ENCODE measurements around the gene PIGO.

Gene PIGO

DNA sequence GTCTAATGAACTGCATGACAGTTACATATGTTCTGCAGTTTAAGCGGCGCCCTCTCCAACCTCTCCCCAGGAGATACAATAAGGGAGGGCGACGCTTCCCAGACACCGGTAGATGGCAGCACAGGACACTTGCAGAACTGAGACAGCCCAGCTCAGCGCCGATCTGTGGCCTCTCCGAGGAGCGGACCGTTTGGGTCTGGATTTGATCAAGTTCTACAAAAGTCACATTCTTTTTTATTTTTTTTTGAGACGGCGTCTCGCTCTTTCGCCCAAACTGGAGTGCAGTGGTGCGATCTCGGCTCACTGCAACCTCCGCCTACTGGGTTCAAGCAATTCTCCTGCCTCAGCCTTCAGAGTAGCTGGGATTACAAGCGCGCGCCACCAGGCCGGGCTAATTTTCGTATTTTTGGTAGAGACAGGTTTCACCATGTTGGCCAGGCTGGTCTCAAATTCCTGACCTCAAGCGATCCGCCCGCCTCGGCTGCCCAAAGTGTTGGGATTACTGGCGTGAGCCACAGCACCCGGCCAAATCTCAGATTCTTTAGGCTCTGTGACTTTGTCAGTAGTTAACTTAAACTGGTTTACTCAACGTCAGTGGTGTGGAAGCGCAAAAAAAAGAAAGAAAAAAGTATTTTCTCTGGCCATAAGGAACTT lies 20.6 kb upstream of the PIGO start:
- DNase-seq (ENCODE audit: low read depth in 2 of 2): peak; percentile 96
- peak overlapping the region; percentile 73 to 76 for H3K4me3 ChIP-seq (replicated peaks in 1 of 2; ENCODE audit: low read depth in 2 of 2, low read length in 2 of 2)
- TF ChIP-seq, protein P1, sequence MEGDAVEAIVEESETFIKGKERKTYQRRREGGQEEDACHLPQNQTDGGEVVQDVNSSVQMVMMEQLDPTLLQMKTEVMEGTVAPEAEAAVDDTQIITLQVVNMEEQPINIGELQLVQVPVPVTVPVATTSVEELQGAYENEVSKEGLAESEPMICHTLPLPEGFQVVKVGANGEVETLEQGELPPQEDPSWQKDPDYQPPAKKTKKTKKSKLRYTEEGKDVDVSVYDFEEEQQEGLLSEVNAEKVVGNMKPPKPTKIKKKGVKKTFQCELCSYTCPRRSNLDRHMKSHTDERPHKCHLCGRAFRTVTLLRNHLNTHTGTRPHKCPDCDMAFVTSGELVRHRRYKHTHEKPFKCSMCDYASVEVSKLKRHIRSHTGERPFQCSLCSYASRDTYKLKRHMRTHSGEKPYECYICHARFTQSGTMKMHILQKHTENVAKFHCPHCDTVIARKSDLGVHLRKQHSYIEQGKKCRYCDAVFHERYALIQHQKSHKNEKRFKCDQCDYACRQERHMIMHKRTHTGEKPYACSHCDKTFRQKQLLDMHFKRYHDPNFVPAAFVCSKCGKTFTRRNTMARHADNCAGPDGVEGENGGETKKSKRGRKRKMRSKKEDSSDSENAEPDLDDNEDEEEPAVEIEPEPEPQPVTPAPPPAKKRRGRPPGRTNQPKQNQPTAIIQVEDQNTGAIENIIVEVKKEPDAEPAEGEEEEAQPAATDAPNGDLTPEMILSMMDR (IDR thresholded peaks at IDR 0.05; ENCODE audit: low read depth, low read length): peak; percentile 99

- DNase-seq (ENCODE audit: low read depth in 2 of 2): no peak
- TF ChIP-seq, protein P1 (IDR thresholded peaks at IDR 0.05; ENCODE audit: low read depth, low read length): no peak
Observed at GRCh38 chr9:35116539-35116897, 20.1 kb upstream of the PIGO start.

DNA sequence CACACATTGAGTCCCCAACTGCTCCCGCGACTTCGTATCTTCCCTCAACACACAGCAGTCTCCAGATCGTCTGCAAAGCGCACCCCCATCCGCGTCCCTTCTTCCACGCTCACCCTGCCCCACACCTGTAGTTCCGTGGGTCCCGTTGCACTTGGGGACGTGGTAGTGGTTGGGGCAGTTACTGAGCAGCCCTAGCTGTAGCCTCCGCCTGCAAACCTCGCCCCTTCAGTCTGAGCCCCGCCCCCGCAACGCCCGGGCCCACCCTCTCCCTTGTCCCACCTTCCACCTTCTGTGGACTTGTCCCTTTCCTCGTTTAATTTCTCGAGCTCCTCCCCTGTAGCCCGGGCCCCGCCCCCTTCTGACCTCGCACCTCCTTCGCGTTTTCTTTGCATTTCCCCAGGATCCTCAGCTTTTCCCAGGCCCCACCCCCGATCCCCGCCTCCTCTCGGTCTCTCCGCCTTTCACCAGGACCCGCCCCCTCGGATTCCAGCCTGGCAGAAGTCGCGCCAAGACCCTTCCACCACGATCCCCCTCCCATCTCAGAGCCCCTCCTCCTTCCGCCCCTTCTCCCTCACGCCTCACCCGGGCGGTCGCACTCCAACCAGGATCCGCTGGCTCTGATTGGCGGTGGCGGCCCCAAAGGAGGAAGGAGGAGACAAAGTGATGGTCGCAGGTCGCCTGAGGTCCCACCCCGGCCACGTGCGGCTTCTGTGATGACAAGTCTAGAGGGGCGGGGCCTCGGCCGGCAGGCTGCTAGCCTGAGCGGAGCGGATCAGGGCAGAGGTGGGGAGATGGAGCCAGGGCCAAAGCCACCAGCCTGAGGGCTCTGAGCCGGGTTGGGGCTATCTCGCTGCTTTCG lies 19.5 kb upstream of the PIGO start, which contains the start of gene ATOSB:
Gene ATOSB (minus strand): TSS at position 183 of the 859 bp plus-strand sequence. CDS start 7,588 bp downstream, outside the sequence.
- peak within 1 kb of the TSS; percentile 73 to 76 for H3K4me3 ChIP-seq (replicated peaks in 1 of 2; ENCODE audit: low read depth in 2 of 2, low read length in 2 of 2)
- DNase-seq (ENCODE audit: low read depth in 2 of 2): peak; percentile 98 to 99
- TF ChIP-seq, protein P1 (IDR thresholded peaks at IDR 0.05; ENCODE audit: low read depth, low read length): no peak

More at GRCh38 chr9:35116539-35116897, 20.1 kb upstream of the PIGO start:
- H3K4me3 ChIP-seq (replicated peaks in 1 of 2; ENCODE audit: low read depth in 2 of 2, low read length in 2 of 2): peak overlapping the region; percentile 73 to 76

DNA sequence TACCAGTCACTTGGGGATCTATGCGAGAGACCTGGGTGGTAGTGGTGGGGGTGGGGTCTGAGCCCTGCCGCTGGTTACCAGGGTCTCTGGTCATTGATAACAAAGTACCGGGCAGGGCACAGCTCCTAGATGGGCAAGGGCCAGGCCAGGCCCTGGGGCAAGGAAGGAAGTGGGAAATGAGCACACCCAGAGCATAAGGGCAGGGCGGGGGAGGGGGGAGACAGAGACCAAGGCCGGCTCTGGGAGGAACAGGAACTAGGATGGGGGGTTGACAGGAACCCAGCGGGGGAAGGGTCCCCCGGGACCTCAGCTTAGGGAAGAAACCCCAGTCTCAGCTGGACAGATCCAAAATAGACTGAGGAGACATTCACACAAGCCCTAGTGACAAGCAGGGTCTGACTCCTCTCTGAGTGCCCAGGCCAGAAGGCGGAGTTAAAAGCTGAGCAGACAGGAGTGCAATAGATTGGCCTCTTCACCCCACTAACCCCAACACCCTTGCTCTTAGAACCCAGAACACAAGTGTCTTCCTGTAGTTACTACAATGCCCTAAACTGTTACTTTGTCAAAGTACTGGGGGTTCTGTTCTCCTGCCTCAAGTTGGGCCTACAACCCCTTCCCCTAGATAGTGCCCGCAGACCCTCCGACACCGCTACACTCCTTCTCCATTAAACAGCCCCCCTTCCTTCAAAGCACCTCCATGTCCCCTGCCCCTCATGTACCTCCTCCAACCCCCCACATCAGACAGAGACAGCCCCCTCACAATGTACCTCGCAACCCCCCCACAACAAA lies 18.6 kb upstream of the PIGO start:
- TF ChIP-seq, protein P1 (IDR thresholded peaks at IDR 0.05; ENCODE audit: low read depth, low read length): no peak
- H3K4me3 ChIP-seq (replicated peaks in 1 of 2; ENCODE audit: low read depth in 2 of 2, low read length in 2 of 2): peak overlapping the region; percentile 73 to 76
- DNase-seq (ENCODE audit: low read depth in 2 of 2): peak; percentile 52 to 67

GRCh38 chr9:35114113-35114839 lies 17.9 kb upstream of the PIGO start:
- DNase-seq (ENCODE audit: low read depth in 2 of 2): peak; percentile 98
- peak overlapping the region; percentile 73 to 76 for H3K4me3 ChIP-seq (replicated peaks in 1 of 2; ENCODE audit: low read depth in 2 of 2, low read length in 2 of 2)
- TF ChIP-seq, protein P1 (IDR thresholded peaks at IDR 0.05; ENCODE audit: low read depth, low read length): no peak

All from cardiac fibroblast (primary cell).